HepG2 (cell line): Measurements from ENCODE around the gene PLEKHM2. TPM values are rescaled to one million over a fixed set of nuclear protein-coding genes. Genes with fewer than 3 reads are reported as not detected.

Experiments used
- BCL6 ChIP-seq: IDR thresholded peaks from 2 replicates; pipeline ENCODE4 v1.6.1; 2016; ENCODE audit warnings: missing genetic modification reagents, missing compliant biosample characterization
- ELF3 ChIP-seq: IDR thresholded peaks from 2 replicates; pipeline ENCODE4 v1.6.1; 2016; ENCODE audit warnings: missing genetic modification reagents, missing compliant biosample characterization
- ETV5 ChIP-seq: IDR thresholded peaks from 2 replicates; pipeline ENCODE4 v1.6.1; 2018; ENCODE audit warnings: missing biosample characterization, missing genetic modification reagents, inconsistent platforms, borderline replicate concordance
- FOSL1 ChIP-seq: sonication (generic); formaldehyde crosslinking; IDR thresholded peaks from 2 replicates; pipeline ENCODE4 v1.9.0; 2021; ENCODE audit warnings: missing genetic modification reagents, borderline replicate concordance
- GATAD2A ChIP-seq: IDR thresholded peaks from 2 replicates; pipeline ENCODE4 v1.6.1; 2016
- HNF4A ChIP-seq: sonication (generic); formaldehyde crosslinking; IDR thresholded peaks from 2 replicates; pipeline ENCODE4 v1.4.0; 2020; ENCODE audit warnings: missing genetic modification reagents
- KDM1A ChIP-seq: IDR thresholded peaks from 2 replicates; pipeline ENCODE4 v1.6.1; 2016; ENCODE audit warnings: missing compliant biosample characterization
- KDM2A ChIP-seq: sonication (generic); formaldehyde crosslinking; IDR thresholded peaks from 2 replicates; pipeline ENCODE4 v1.4.0; 2020; ENCODE audit warnings: low read depth, missing genetic modification reagents, borderline replicate concordance
- KLF16 ChIP-seq, 2 experiments: sonication (generic) in 1 of 2; formaldehyde crosslinking in 1 of 2; IDR thresholded peaks; 2 replicates each; pipeline versions ENCODE4 v1.6.1 to v1.8.0; 2016 to 2023; ENCODE audit warnings: missing genetic modification reagents in 2 of 2, missing compliant biosample characterization in 1 of 2
- LCORL ChIP-seq, 2 experiments: fragments of 450-650 bp in 1 of 2; sonication (generic) in 1 of 2; formaldehyde crosslinking in 1 of 2; IDR thresholded peaks; 2 replicates each; pipeline versions ENCODE4 v1.5.0 to v1.6.1; 2017 to 2020; ENCODE audit warnings: antibody characterized with exemption in 1 of 2, missing genetic modification reagents in 1 of 2
- NCOA2 ChIP-seq: sonication (generic); formaldehyde crosslinking; IDR thresholded peaks from 2 replicates; pipeline ENCODE4 v1.8.0; 2022; ENCODE audit warnings: inconsistent platforms
- PHF8 ChIP-seq: sonication (generic); formaldehyde crosslinking; IDR thresholded peaks from 2 replicates; pipeline ENCODE4 v1.5.0; 2020; ENCODE audit warnings: missing genetic modification reagents
- POLR2AphosphoS5 ChIP-seq: IDR thresholded peaks from 2 replicates; pipeline ENCODE4 v1.6.1; 2012; ENCODE audit warnings: low read depth, low read length
- RBAK ChIP-seq: sonication (generic); formaldehyde crosslinking; IDR thresholded peaks from 2 replicates; pipeline ENCODE4 v1.5.1; 2020; ENCODE audit warnings: mild to moderate bottlenecking, missing genetic modification reagents
- SMYD3 ChIP-seq: sonication (generic); formaldehyde crosslinking; IDR thresholded peaks from 2 replicates; pipeline ENCODE4 v1.8.1; 2023; ENCODE audit warnings: mild to moderate bottlenecking, missing genetic modification reagents
- SPEN ChIP-seq: sonication (generic); formaldehyde crosslinking; IDR thresholded peaks from 2 replicates; pipeline ENCODE4 v1.5.1; 2020; ENCODE audit warnings: low read depth, mild to moderate bottlenecking, missing genetic modification reagents
- TRIM24 ChIP-seq: sonication (generic); formaldehyde crosslinking; IDR thresholded peaks from 2 replicates; pipeline ENCODE4 v1.8.0; 2022; ENCODE audit warnings: mild to moderate bottlenecking, missing genetic modification reagents
- ZFP36 ChIP-seq: fragments of 150-350 bp; IDR thresholded peaks from 2 replicates; pipeline ENCODE4 v1.6.1; 2018; ENCODE audit warnings: borderline replicate concordance, low read length, low read depth; ENCODE audit not compliant: partially characterized antibody
- ZFX ChIP-seq: sonication (generic); formaldehyde crosslinking; IDR thresholded peaks from 2 replicates; pipeline ENCODE4 v1.4.0; 2020; ENCODE audit warnings: mild to moderate bottlenecking, low read depth, missing genetic modification reagents, moderate library complexity
- ZFY ChIP-seq: sonication (generic); formaldehyde crosslinking; IDR thresholded peaks from 2 replicates; pipeline ENCODE4 v1.4.0; 2020; ENCODE audit warnings: missing genetic modification reagents
- ZNF557 ChIP-seq: sonication (generic); formaldehyde crosslinking; IDR thresholded peaks from 2 replicates; pipeline ENCODE4 v1.4.0; 2020; ENCODE audit warnings: missing genetic modification reagents
- ZNF782 ChIP-seq: sonication (generic); formaldehyde crosslinking; IDR thresholded peaks from 2 replicates; pipeline ENCODE4 v1.4.0; 2020; ENCODE audit warnings: missing genetic modification reagents, mild to moderate bottlenecking, borderline replicate concordance
- polyA plus RNA-seq, 8 experiments: library from polyadenylated mRNA; depleted of rRNA in 3 of 8; stranded (reverse) in 7 of 8; unstranded in 1 of 8; fragments of >200 nt; fragmentation: Illumina TruSeq in 4 of 8; extraction: Trizol in 4 of 8; gene quantifications; 2 replicates each; pipeline versions ENCODE4 v1.2.1 to v1.2.3, GENCODE V29; 2011 to 2016; ENCODE audit warnings: low read depth in 4 of 8, missing spikeins in 1 of 8, mixed read lengths in 1 of 8; ENCODE audit not compliant: insufficient read depth in 1 of 8
- total RNA-seq, 5 experiments: library from RNA; depleted of rRNA; stranded (reverse); fragments of >200 nt; fragmentation: Illumina TruSeq; extraction: Trizol; gene quantifications; 2 replicates each; pipeline ENCODE4 v1.2.3, GENCODE V29; 2016; ENCODE audit warnings: low read depth in 1 of 5
- TF ChIP-seq, protein P1 (sequence below): sonication (generic); formaldehyde crosslinking; IDR thresholded peaks from 2 replicates; pipeline ENCODE4 v1.4.0; 2020; ENCODE audit warnings: missing genetic modification reagents, borderline replicate concordance

Gene PLEKHM2
- total and polyA plus RNA-seq, 2 of the 13 experiments (the other 11 are each of a cell fraction or from before 2014, with no cell fraction given), result 16.5 to 27.3 TPM

DNA sequence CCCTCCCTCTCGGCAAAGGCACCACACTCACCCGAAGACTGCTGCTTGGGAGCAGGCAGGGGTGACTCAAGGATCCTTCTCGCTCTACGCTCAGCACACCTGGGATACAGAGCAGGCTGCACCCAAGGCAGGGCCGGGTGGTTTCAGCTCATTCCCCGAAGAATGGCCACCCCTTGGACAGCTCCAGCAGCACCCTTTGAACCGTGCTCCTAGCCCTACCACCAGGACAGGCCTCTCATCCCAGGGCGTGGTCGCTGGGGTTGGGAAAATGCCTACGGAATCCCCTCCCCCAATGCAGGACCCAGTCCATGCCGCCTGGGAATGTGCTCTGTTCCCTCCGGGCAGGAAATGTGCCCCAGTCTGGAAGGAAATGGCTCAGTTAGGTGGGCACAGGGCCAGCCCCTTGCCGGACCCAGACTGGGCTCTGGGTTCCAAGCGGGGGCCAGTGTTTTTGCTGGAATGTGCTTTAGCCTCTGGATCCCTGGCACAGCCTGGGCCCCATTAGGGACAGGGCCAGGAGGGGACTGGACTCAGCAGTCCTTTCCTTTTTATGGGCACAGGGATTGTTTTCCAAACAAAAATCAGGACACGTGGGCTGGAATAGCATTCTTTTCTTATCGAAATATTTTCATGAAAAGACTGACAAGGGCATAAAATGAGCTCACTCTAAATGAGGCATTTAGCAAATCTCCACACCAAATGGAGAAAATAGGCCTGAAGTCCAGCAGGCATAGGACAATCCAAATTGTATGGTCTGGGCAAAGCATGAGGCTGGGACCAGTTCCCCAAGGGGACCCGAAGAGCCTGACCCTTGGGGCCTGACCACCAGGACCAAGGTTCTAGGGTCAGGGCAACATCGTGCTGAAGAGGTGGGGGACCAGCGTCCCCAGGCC lies 65.5 kb downstream of the PLEKHM2 start (continued):
- TF ChIP-seq ELF3 (CRISPR knock-in tag) (peak; percentile 29; the same call in 1 of the 2 replicates), ZNF782 (CRISPR knock-in tag) (no peak), POLR2AphosphoS5 (no peak), KLF16 (CRISPR knock-in tag; IDR thresholded peaks at IDR 0.05) (no peak), KDM2A (CRISPR knock-in tag) (peak; percentile 22; the same call in 1 of the 2 replicates), BCL6 (peak; percentile 15; the same call in 1 of the 2 replicates), KDM1A (CRISPR knock-in tag) (no peak), SPEN (CRISPR knock-in tag) (peak; percentile 49; the same call in 1 of the 2 replicates), TRIM24 (CRISPR knock-in tag) (no peak), RBAK (no peak), ZNF557 (CRISPR knock-in tag) (no peak), GATAD2A (CRISPR knock-in tag) (0 out of 2 replicates have a peak, but pooled peaks have one; percentile 44), LCORL (IDR thresholded peaks at IDR 0.05) (no peak), LCORL (CRISPR knock-in tag; IDR thresholded peaks at IDR 0.05) (peak; percentile 59; the same call in 1 of the 2 replicates), ETV5 (CRISPR knock-in tag) (peak; percentile 45; the same call in 1 of the 2 replicates), NCOA2 (0 out of 2 replicates have a peak, but pooled peaks have one; percentile 38), ZFX (peak; percentile 74), ZFP36 (no peak), HNF4A (peak; percentile 41; the same call in 1 of the 2 replicates), FOSL1 (CRISPR knock-in tag) (no peak), SMYD3 (CRISPR knock-in tag) (no peak), ZFY (CRISPR knock-in tag) (peak; percentile 56), PHF8 (CRISPR knock-in tag) (peak; percentile 43; the same call in 1 of the 2 replicates)
- TF ChIP-seq, protein P1, sequence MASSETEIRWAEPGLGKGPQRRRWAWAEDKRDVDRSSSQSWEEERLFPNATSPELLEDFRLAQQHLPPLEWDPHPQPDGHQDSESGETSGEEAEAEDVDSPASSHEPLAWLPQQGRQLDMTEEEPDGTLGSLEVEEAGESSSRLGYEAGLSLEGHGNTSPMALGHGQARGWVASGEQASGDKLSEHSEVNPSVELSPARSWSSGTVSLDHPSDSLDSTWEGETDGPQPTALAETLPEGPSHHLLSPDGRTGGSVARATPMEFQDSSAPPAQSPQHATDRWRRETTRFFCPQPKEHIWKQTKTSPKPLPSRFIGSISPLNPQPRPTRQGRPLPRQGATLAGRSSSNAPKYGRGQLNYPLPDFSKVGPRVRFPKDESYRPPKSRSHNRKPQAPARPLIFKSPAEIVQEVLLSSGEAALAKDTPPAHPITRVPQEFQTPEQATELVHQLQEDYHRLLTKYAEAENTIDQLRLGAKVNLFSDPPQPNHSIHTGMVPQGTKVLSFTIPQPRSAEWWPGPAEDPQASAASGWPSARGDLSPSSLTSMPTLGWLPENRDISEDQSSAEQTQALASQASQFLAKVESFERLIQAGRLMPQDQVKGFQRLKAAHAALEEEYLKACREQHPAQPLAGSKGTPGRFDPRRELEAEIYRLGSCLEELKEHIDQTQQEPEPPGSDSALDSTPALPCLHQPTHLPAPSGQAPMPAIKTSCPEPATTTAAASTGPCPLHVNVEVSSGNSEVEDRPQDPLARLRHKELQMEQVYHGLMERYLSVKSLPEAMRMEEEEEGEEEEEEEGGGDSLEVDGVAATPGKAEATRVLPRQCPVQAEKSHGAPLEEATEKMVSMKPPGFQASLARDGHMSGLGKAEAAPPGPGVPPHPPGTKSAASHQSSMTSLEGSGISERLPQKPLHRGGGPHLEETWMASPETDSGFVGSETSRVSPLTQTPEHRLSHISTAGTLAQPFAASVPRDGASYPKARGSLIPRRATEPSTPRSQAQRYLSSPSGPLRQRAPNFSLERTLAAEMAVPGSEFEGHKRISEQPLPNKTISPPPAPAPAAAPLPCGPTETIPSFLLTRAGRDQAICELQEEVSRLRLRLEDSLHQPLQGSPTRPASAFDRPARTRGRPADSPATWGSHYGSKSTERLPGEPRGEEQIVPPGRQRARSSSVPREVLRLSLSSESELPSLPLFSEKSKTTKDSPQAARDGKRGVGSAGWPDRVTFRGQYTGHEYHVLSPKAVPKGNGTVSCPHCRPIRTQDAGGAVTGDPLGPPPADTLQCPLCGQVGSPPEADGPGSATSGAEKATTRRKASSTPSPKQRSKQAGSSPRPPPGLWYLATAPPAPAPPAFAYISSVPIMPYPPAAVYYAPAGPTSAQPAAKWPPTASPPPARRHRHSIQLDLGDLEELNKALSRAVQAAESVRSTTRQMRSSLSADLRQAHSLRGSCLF (CRISPR knock-in tag), result no peak
